ENCODE data around the gene SPECC1L. TPM values are rescaled to one million over a fixed set of nuclear protein-coding genes. Genes with fewer than 3 reads are reported as not detected.

SPECC1L gene
- total RNA-seq, 2 donors from 2014 or later = 23.1 to 26.0 TPM

DNA sequence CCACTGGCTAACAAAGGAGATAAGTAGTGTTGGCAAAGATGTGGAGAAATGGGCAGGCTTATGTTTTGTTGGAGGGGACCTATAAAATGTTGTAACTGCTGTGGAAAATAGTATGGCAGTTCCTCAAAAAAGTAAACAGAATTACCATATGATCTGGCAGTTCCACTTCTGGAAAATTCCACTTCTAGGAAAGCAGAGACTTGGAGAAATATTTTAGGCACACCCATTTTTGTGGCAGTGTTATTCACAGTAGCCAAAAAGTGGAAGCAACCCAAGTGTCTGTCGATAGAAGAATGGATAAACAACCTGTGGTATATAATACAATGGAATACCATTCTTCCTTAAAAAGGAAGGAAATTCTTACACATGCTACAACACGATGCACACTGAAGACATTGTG, 99.8 kb downstream of the SPECC1L start:
- Histone ChIP-seq H3K4me3 (no peak overlapping the region), H3K27me3 (no peaks in the 10 kb centered on the region), H3K9me3 (no peaks in the 10 kb centered on the region), H3K36me3 (replicated peaks in 1 of 2; ENCODE audit: insufficient read depth in 1 of 2, low read depth in 2 of 2) (peaks cover 8 to 15% of the 10 kb centered on the region in 2 donors), H3K27ac (no peak overlapping the region), H3K4me1 (no peaks in the 10 kb centered on the region)
- intact Hi-C loops (cut with DNase I) = no loop called here
- ATAC-seq = no peak
- DNase-seq = no peak
- 76 to 90% methylated on average over 2 of the region's 2 CpGs for WGBS, 2 donors
- TF ChIP-seq, protein P1, sequence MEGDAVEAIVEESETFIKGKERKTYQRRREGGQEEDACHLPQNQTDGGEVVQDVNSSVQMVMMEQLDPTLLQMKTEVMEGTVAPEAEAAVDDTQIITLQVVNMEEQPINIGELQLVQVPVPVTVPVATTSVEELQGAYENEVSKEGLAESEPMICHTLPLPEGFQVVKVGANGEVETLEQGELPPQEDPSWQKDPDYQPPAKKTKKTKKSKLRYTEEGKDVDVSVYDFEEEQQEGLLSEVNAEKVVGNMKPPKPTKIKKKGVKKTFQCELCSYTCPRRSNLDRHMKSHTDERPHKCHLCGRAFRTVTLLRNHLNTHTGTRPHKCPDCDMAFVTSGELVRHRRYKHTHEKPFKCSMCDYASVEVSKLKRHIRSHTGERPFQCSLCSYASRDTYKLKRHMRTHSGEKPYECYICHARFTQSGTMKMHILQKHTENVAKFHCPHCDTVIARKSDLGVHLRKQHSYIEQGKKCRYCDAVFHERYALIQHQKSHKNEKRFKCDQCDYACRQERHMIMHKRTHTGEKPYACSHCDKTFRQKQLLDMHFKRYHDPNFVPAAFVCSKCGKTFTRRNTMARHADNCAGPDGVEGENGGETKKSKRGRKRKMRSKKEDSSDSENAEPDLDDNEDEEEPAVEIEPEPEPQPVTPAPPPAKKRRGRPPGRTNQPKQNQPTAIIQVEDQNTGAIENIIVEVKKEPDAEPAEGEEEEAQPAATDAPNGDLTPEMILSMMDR (IDR thresholded peaks at IDR 0.05) = no peak
- no peak for TF ChIP-seq POLR2A (IDR thresholded peaks at IDR 0.05)

DNA sequence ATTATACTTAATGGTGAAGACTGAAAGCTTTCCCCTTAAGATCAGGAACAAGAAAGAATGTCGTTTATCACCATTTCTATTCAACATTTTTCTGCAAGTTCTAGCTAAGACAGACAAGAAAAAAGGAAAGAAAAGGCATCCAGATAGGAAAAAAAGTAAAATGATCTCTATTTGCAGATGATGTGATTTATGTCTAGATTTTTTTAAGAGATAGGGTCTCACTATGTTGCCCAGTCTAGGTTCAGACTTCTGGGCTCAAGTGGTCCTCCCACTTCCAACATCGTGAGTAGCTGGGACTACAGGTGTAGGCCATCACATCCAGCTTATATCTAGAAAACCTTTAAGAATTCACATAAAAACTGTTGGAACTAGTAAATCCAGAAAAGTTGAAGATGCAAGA, 105.4 kb downstream of the SPECC1L start:
- H3K4me1 ChIP-seq = no peaks in the 10 kb centered on the region
- intact Hi-C loops (cut with DNase I) = no loop called here
- no peak overlapping the region for H3K4me3 ChIP-seq
- H3K27me3 ChIP-seq = no peaks in the 10 kb centered on the region
- no peak for ATAC-seq
- H3K9me3 ChIP-seq = no peaks in the 10 kb centered on the region
- H3K36me3 ChIP-seq (replicated peaks in 1 of 2; ENCODE audit: insufficient read depth in 1 of 2, low read depth in 2 of 2) = peaks cover 2 to 6% of the 10 kb centered on the region in 2 donors
- WGBS, 2 donors = 92 to 98% methylated on average over 2 of the region's 2 CpGs
- H3K27ac ChIP-seq = no peak overlapping the region
- DNase-seq = no peak
- TF ChIP-seq POLR2A (IDR thresholded peaks at IDR 0.05) = no peak
- TF ChIP-seq, protein P1 (IDR thresholded peaks at IDR 0.05) = no peak

- no peak overlapping the region for H3K4me3 ChIP-seq
- no peaks in the 10 kb centered on the region for H3K27me3 ChIP-seq
- H3K27ac ChIP-seq = no peak overlapping the region
- no peaks in the 10 kb centered on the region for H3K4me1 ChIP-seq
- intact Hi-C loops (cut with DNase I) = no loop called here
- no peak for DNase-seq
- TF ChIP-seq POLR2A (IDR thresholded peaks at IDR 0.05) = no peak
- TF ChIP-seq, protein P1 (IDR thresholded peaks at IDR 0.05) = no peak
- no peak for ATAC-seq
- 85 to 98% methylated on average over 3 of the region's 3 CpGs for WGBS, 2 donors
- no peaks in the 10 kb centered on the region for H3K9me3 ChIP-seq
- H3K36me3 ChIP-seq (replicated peaks in 1 of 2; ENCODE audit: insufficient read depth in 1 of 2, low read depth in 2 of 2) = peaks cover 0 to 6% of the 10 kb centered on the region in 2 donors
Observed at GRCh38 chr22:24376586-24376985, 106.0 kb downstream of the SPECC1L start.

- no peak for DNase-seq
- no peak overlapping the region for H3K27ac ChIP-seq
- no peaks in the 10 kb centered on the region for H3K9me3 ChIP-seq
- ATAC-seq = no peak
- peaks cover 0 to 6% of the 10 kb centered on the region in 2 donors for H3K36me3 ChIP-seq (replicated peaks in 1 of 2; ENCODE audit: insufficient read depth in 1 of 2, low read depth in 2 of 2)
- H3K4me1 ChIP-seq = no peaks in the 10 kb centered on the region
- intact Hi-C loops (cut with DNase I) = no loop called here
- no peak for TF ChIP-seq POLR2A (IDR thresholded peaks at IDR 0.05)
- TF ChIP-seq, protein P1 (IDR thresholded peaks at IDR 0.05) = no peak
- H3K4me3 ChIP-seq = no peak overlapping the region
- WGBS, 2 donors = 84 to 90% methylated on average over 2 of the region's 2 CpGs
- H3K27me3 ChIP-seq = no peaks in the 10 kb centered on the region
Observed at GRCh38 chr22:24379536-24379935, 108.9 kb downstream of the SPECC1L start.

GRCh38 chr22:24380220-24380904, 109.7 kb downstream of the SPECC1L start:
- intact Hi-C loops (cut with DNase I) = no loop called here
- ATAC-seq = no peak
- Histone ChIP-seq H3K4me3 (no peak overlapping the region), H3K36me3 (replicated peaks in 1 of 2; ENCODE audit: insufficient read depth in 1 of 2, low read depth in 2 of 2) (peaks cover 0 to 6% of the 10 kb centered on the region in 2 donors), H3K27ac (no peak overlapping the region), H3K4me1 (no peaks in the 10 kb centered on the region), H3K27me3 (no peaks in the 10 kb centered on the region), H3K9me3 (no peaks in the 10 kb centered on the region)
- TF ChIP-seq, protein P1 (IDR thresholded peaks at IDR 0.05) = no peak
- TF ChIP-seq POLR2A (IDR thresholded peaks at IDR 0.05) = no peak
- 68 to 86% methylated on average over 7 of the region's 7 CpGs for WGBS, 2 donors
- no peak for DNase-seq

Data from body of pancreas (tissue), 4 donors.